Testis (tissue), 3 donors: ENCODE measurements around the gene RAPGEF6. TPM values are rescaled to one million over a fixed set of nuclear protein-coding genes. Genes with fewer than 3 reads are reported as not detected.
A peak's percentile ranks its signal among the peaks of the same experiment; 100 is the strongest.

Experiments used
- DNase-seq: peaks from one replicate; pipeline ENCODE4 v3.0.0-alpha.2; 2019
- H3K27ac ChIP-seq, 2 donors: fragments of 200-600 bp; sonication (generic); one replicate each; pipeline ENCODE4 v1.5.1; 2019
- H3K27me3 ChIP-seq: fragments of 200-600 bp; sonication (generic); one replicate; pipeline ENCODE4 v1.5.1; 2019
- H3K36me3 ChIP-seq: fragments of 200-600 bp; sonication (generic); one replicate; pipeline ENCODE4 v1.5.1; 2017; ENCODE audit warnings: low read depth; ENCODE audit errors: missing control alignments
- H3K4me1 ChIP-seq: fragments of 200-600 bp; sonication (generic); one replicate; pipeline ENCODE4 v1.5.1; 2019
- H3K4me3 ChIP-seq, 2 donors: fragments of 200-600 bp; sonication (generic); one replicate each; pipeline ENCODE4 v1.5.1; 2017 to 2019
- H3K9me3 ChIP-seq: fragments of 200-600 bp; sonication (generic); one replicate; pipeline ENCODE4 v1.5.1; 2017
- CTCF ChIP-seq, 3 experiments: fragments of 450-650 bp in 2 of 3; fragments of 200-600 bp in 1 of 3; sonication (generic) in 1 of 3; IDR thresholded peaks; one replicate each; pipeline ENCODE4 v1.5.1; 2016 to 2019; ENCODE audit warnings: antibody characterized with exemption in 3 of 3, mild to moderate bottlenecking in 2 of 3, moderate library complexity in 1 of 3
- POLR2A ChIP-seq: fragments of 450-650 bp; IDR thresholded peaks from one replicate; pipeline ENCODE4 v1.6.1; 2017; ENCODE audit warnings: antibody characterized with exemption, mild to moderate bottlenecking, moderate library complexity
- WGBS, 2 donors: methylation state at CpG; one replicate each; pipeline ENCODE4 v1.1.5; 2018; 5-methylcytosine and 5-hydroxymethylcytosine counted together
- intact Hi-C: fragments of 100-400 bp; cut with DNase I; formaldehyde crosslinking; loops from one replicate; pipeline ENCODE4 v1.15.1; 2023; ENCODE audit warnings: low total_unique reads
- polyA plus RNA-seq: library from polyadenylated mRNA; stranded (reverse); fragments of 350-450 nt; fragmentation: Illumina TruSeq; extraction: RNeasy Lipid Tissue Mini Kit (QIAGEN cat#74804); gene quantifications from one replicate; pipeline ENCODE4 v1.2.3, GENCODE V29; 2014; ENCODE audit warnings: low read depth, low replicate concordance; ENCODE audit not compliant: insufficient read depth
- total RNA-seq, 2 donors: library from RNA; depleted of rRNA; stranded (reverse); fragments of >200 nt; gene quantifications; one replicate each; pipeline ENCODE4 v1.2.3, GENCODE V29; 2016

Gene RAPGEF6
- total and polyA plus RNA-seq, 3 donors from 2014 or later: 27.6 to 59.0 (median 40.1) TPM

GRCh38 chr5:131418846-131419245 lies 216.2 kb downstream of the RAPGEF6 start:
- no peak for TF ChIP-seq POLR2A
- TF ChIP-seq CTCF (IDR thresholded peaks at IDR 0.05): no peak
- no peak for DNase-seq
- WGBS, 2 donors: 87 to 94% methylated on average over 6 to 7 of the region's 7 CpGs
- no peaks in the 10 kb centered on the region for H3K4me1 ChIP-seq
- no peaks in the 10 kb centered on the region for H3K27me3 ChIP-seq
- H3K9me3 ChIP-seq: no peaks in the 10 kb centered on the region
- H3K27ac ChIP-seq: no peak overlapping the region
- H3K4me3 ChIP-seq: no peak overlapping the region
- intact Hi-C loops: no loop called here
- no peaks in the 10 kb centered on the region for H3K36me3 ChIP-seq

- intact Hi-C loops: no loop called here
- WGBS, 2 donors: 26 to 28% methylated on average over 7 of the region's 7 CpGs
These were observed 217.7 kb downstream of the RAPGEF6 start for GRCh38 chr5:131417240-131417869.

GRCh38 chr5:131416729-131417128 lies 218.3 kb downstream of the RAPGEF6 start:
- 54 to 90% methylated on average over 3 of the region's 3 CpGs for WGBS, 2 donors
- H3K27ac ChIP-seq: no peak overlapping the region
- intact Hi-C loops: no loop called here

More at GRCh38 chr5:131417240-131417869, 217.7 kb downstream of the RAPGEF6 start:
- H3K27me3 ChIP-seq: no peaks in the 10 kb centered on the region
- H3K36me3 ChIP-seq: no peaks in the 10 kb centered on the region
- H3K4me1 ChIP-seq: no peaks in the 10 kb centered on the region
- peak; percentile 89 for DNase-seq
- TF ChIP-seq POLR2A (no peak), CTCF (IDR thresholded peaks at IDR 0.05) (peak; percentile 65 to 87 (median 85))
- no peak overlapping the region for H3K4me3 ChIP-seq
- no peaks in the 10 kb centered on the region for H3K9me3 ChIP-seq
- H3K27ac ChIP-seq: no peak overlapping the region

GRCh38 chr5:131413605-131414559 lies 221.1 kb downstream of the RAPGEF6 start:
- intact Hi-C loops: no loop called here
- H3K4me3 ChIP-seq: no peak overlapping the region

More at GRCh38 chr5:131416729-131417128, 218.3 kb downstream of the RAPGEF6 start:
- no peaks in the 10 kb centered on the region for H3K27me3 ChIP-seq
- no peak overlapping the region for H3K4me3 ChIP-seq
- no peaks in the 10 kb centered on the region for H3K9me3 ChIP-seq
- TF ChIP-seq POLR2A (no peak), CTCF (IDR thresholded peaks at IDR 0.05) (no peak)
- no peak for DNase-seq
- H3K36me3 ChIP-seq: no peaks in the 10 kb centered on the region
- no peaks in the 10 kb centered on the region for H3K4me1 ChIP-seq

More at GRCh38 chr5:131413605-131414559, 221.1 kb downstream of the RAPGEF6 start:
- WGBS, 2 donors: 73 to 88% methylated on average over 4 of the region's 4 CpGs
- DNase-seq: no peak
- H3K27me3 ChIP-seq: no peaks in the 10 kb centered on the region
- no peak for TF ChIP-seq CTCF (IDR thresholded peaks at IDR 0.05)
- no peak for TF ChIP-seq POLR2A
- no peak overlapping the region for H3K27ac ChIP-seq
- H3K36me3 ChIP-seq: no peaks in the 10 kb centered on the region
- no peaks in the 10 kb centered on the region for H3K9me3 ChIP-seq
- H3K4me1 ChIP-seq: no peaks in the 10 kb centered on the region
